ENCODE data around the gene SRC.
"Not testable (repeated sequence)": the region's sequence is repeated elsewhere in the genome, so short reads cannot be mapped to it uniquely, and the experiment has no call there.

DNA sequence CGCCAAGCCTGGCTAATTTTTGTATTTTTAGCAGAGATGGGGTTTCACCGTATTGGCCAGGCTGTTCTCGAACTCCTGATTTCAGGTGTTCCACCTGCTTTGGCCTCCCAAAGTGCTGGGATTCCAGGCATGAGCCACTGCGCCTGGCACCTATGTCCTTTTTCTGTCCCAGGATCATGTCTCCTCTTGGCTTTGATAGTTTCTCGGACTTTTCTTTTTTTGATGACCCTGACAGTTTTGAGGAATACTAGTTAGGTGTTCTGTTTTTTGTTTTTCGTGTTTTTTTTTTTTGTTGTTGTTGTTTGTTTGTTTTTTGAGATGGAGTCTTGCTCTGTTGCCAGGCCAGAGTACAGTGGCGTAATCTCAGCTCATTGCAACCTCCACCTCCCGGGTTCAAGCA lies 7.6 kb upstream of the SRC start:
- TF ChIP-seq, protein P1, sequence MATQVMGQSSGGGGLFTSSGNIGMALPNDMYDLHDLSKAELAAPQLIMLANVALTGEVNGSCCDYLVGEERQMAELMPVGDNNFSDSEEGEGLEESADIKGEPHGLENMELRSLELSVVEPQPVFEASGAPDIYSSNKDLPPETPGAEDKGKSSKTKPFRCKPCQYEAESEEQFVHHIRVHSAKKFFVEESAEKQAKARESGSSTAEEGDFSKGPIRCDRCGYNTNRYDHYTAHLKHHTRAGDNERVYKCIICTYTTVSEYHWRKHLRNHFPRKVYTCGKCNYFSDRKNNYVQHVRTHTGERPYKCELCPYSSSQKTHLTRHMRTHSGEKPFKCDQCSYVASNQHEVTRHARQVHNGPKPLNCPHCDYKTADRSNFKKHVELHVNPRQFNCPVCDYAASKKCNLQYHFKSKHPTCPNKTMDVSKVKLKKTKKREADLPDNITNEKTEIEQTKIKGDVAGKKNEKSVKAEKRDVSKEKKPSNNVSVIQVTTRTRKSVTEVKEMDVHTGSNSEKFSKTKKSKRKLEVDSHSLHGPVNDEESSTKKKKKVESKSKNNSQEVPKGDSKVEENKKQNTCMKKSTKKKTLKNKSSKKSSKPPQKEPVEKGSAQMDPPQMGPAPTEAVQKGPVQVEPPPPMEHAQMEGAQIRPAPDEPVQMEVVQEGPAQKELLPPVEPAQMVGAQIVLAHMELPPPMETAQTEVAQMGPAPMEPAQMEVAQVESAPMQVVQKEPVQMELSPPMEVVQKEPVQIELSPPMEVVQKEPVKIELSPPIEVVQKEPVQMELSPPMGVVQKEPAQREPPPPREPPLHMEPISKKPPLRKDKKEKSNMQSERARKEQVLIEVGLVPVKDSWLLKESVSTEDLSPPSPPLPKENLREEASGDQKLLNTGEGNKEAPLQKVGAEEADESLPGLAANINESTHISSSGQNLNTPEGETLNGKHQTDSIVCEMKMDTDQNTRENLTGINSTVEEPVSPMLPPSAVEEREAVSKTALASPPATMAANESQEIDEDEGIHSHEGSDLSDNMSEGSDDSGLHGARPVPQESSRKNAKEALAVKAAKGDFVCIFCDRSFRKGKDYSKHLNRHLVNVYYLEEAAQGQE (IDR thresholded peaks at IDR 0.05; ENCODE audit: low read depth): not testable (repeated sequence)
- not testable (repeated sequence) for TF ChIP-seq EGR1 (IDR thresholded peaks at IDR 0.05; ENCODE audit: low read depth); SP1 (IDR thresholded peaks at IDR 0.05; ENCODE audit: low read depth); ZNF274 (IDR thresholded peaks at IDR 0.05; ENCODE audit: low read depth, low read length)
- TF ChIP-seq, protein P2, sequence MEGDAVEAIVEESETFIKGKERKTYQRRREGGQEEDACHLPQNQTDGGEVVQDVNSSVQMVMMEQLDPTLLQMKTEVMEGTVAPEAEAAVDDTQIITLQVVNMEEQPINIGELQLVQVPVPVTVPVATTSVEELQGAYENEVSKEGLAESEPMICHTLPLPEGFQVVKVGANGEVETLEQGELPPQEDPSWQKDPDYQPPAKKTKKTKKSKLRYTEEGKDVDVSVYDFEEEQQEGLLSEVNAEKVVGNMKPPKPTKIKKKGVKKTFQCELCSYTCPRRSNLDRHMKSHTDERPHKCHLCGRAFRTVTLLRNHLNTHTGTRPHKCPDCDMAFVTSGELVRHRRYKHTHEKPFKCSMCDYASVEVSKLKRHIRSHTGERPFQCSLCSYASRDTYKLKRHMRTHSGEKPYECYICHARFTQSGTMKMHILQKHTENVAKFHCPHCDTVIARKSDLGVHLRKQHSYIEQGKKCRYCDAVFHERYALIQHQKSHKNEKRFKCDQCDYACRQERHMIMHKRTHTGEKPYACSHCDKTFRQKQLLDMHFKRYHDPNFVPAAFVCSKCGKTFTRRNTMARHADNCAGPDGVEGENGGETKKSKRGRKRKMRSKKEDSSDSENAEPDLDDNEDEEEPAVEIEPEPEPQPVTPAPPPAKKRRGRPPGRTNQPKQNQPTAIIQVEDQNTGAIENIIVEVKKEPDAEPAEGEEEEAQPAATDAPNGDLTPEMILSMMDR (IDR thresholded peaks at IDR 0.05 in 2 of 3, conservative IDR thresholded peaks at IDR 0.05 in 1 of 3; ENCODE audit: borderline replicate concordance in 1 of 3, insufficient read depth in 1 of 3, low read depth in 2 of 3, low read length in 2 of 3): not testable (repeated sequence)

All from HCT116 (cell line).